K562 (cell line): ENCODE results near the gene PEX7. TPM values are rescaled to one million over a fixed set of nuclear protein-coding genes. Genes with fewer than 3 reads are reported as not detected.
A peak's percentile ranks its signal among the peaks of the same experiment; 100 is the strongest.

Experiments
- CBX3 ChIP-seq, 2 experiments: IDR thresholded peaks; 1 replicate in 1 of 2; 2 replicates in 1 of 2; pipeline ENCODE4 v1.6.1; 2012; ENCODE audit warnings: inconsistent platforms in 2 of 2, low read length in 2 of 2, borderline replicate concordance in 1 of 2, control low read depth in 1 of 2
- CCNT2 ChIP-seq: IDR thresholded peaks from 2 replicates; pipeline ENCODE4 v1.6.1; 2011; ENCODE audit warnings: borderline replicate concordance, low read depth, mild to moderate bottlenecking, moderate library complexity, mixed read lengths, low read length; ENCODE audit not compliant: insufficient read length; ENCODE audit errors: extremely low read depth
- CXXC5 ChIP-seq: fragments of 250-450 bp; sonication (Bioruptor Pico); IDR thresholded peaks from 2 replicates; pipeline ENCODE4 v1.8.0; 2022; ENCODE audit warnings: inconsistent platforms, mild to moderate bottlenecking, moderate library complexity
- EGR1 ChIP-seq: fragments of 450-650 bp; conservative IDR thresholded peaks from 2 replicates; pipeline ENCODE4 v1.6.1; 2017; ENCODE audit warnings: mild to moderate bottlenecking
- ESRRB ChIP-seq: fragments of 250-450 bp; sonication (Bioruptor Pico); IDR thresholded peaks from 2 replicates; pipeline ENCODE4 v1.5.0; 2020; ENCODE audit warnings: mild to moderate bottlenecking, moderate library complexity, borderline replicate concordance
- ETV5 ChIP-seq: sonication (generic); formaldehyde crosslinking; IDR thresholded peaks from 2 replicates; pipeline ENCODE4 v1.4.0; 2020; ENCODE audit warnings: low read depth, mild to moderate bottlenecking, missing genetic modification reagents
- MCM5 ChIP-seq: fragments of 450-650 bp; IDR thresholded peaks from 2 replicates; pipeline ENCODE4 v1.6.1; 2016; ENCODE audit warnings: low read depth
- PTTG1 ChIP-seq: fragments of 450-650 bp; IDR thresholded peaks from 2 replicates; pipeline ENCODE4 v1.6.1; 2016; ENCODE audit warnings: low read depth, mild to moderate bottlenecking, missing genetic modification characterization, missing compliant biosample characterization
- RBM34 ChIP-seq: fragments of 200-400 bp; formaldehyde crosslinking; IDR thresholded peaks from 2 replicates; pipeline ENCODE4 v1.6.1; 2018; ENCODE audit warnings: low read length, borderline replicate concordance; ENCODE audit not compliant: insufficient read depth
- RBM39 ChIP-seq: fragments of 200-400 bp; formaldehyde crosslinking; optimal IDR thresholded peaks from 2 replicates; pipeline ENCODE3; 2018; ENCODE audit warnings: low read depth, low read length
- SAFB ChIP-seq: fragments of 200-400 bp; formaldehyde crosslinking; IDR thresholded peaks from 2 replicates; pipeline ENCODE4 v1.6.1; 2017; ENCODE audit warnings: low read depth, low read length, borderline replicate concordance
- SLC30A9 ChIP-seq: fragments of 250-450 bp; sonication (Bioruptor Pico); IDR thresholded peaks from 2 replicates; pipeline ENCODE4 v1.8.0; 2022; ENCODE audit warnings: mild to moderate bottlenecking, moderate library complexity
- SMARCA4 ChIP-seq: fragments of 450-650 bp; IDR thresholded peaks from 2 replicates; pipeline ENCODE4 v1.6.1; 2016
- TCF3 ChIP-seq: sonication (generic); formaldehyde crosslinking; IDR thresholded peaks from 2 replicates; pipeline ENCODE4 v1.4.0; 2020; ENCODE audit warnings: mild to moderate bottlenecking, missing genetic modification reagents
- ZNF354B ChIP-seq: fragments of 250-450 bp; sonication (Bioruptor Pico); IDR thresholded peaks from 2 replicates; pipeline ENCODE4 v1.4.0; 2020
- ZNF583 ChIP-seq: fragments of 250-450 bp; sonication (Bioruptor Pico); IDR thresholded peaks from 2 replicates; pipeline ENCODE4 v1.4.0; 2020
- polyA plus RNA-seq, 8 experiments: library from polyadenylated mRNA; depleted of rRNA in 4 of 8; stranded (reverse) in 5 of 8; unstranded in 3 of 8; fragments of >200 nt; fragmentation: Nextera tagmentation in 2 of 8; fragmentation: Illumina TruSeq in 1 of 8; extraction: Ambion mirVana in 2 of 8; extraction: Trizol in 1 of 8; gene quantifications; 2 replicates each; pipeline versions ENCODE4 v1.2.1 to v1.2.3, GENCODE V29; 2011 to 2014; ENCODE audit warnings: inconsistent platforms in 1 of 8, missing spikeins in 1 of 8
- total RNA-seq, 7 experiments: library from RNA; depleted of rRNA in 6 of 7; stranded (reverse); fragments of >200 nt in 6 of 7; fragmentation: Illumina TruSeq in 2 of 7; extraction: Trizol in 2 of 7; gene quantifications; 2 replicates each; pipeline versions ENCODE4 v1.2.1 to v1.2.3, GENCODE V29; 2011 to 2021; ENCODE audit warnings: low replicate concordance in 1 of 7
- TF ChIP-seq, protein P1 (sequence below): sonication (generic); formaldehyde crosslinking; IDR thresholded peaks from 2 replicates; pipeline ENCODE4 v1.8.0; 2023; ENCODE audit warnings: mild to moderate bottlenecking, missing genetic modification reagents
- TF ChIP-seq, protein P2 (sequence below): fragments of 250-450 bp; sonication (Bioruptor Pico); IDR thresholded peaks from 2 replicates; pipeline ENCODE4 v1.5.0; 2021
- TF ChIP-seq, protein P3 (sequence below), 2 experiments: IDR thresholded peaks; 2 replicates each; pipeline ENCODE4 v1.6.1; 2012; ENCODE audit warnings: improper control_type of control experiment in 2 of 2, low read depth in 2 of 2, low read length in 2 of 2, borderline replicate concordance in 1 of 2
- TF ChIP-seq, protein P4 (sequence below): fragments of 200-800 bp; sonication (Bioruptor generic); IDR thresholded peaks from 2 replicates; pipeline ENCODE4 v1.6.1; 2017; ENCODE audit warnings: missing genetic modification characterization, missing compliant biosample characterization

PEX7 gene
- total and polyA plus RNA-seq, 9 of the 15 experiments (the other 6 are each of a cell fraction or from before 2014, with no cell fraction given): 1.6 to 12.9 (median 9.1) TPM

DNA sequence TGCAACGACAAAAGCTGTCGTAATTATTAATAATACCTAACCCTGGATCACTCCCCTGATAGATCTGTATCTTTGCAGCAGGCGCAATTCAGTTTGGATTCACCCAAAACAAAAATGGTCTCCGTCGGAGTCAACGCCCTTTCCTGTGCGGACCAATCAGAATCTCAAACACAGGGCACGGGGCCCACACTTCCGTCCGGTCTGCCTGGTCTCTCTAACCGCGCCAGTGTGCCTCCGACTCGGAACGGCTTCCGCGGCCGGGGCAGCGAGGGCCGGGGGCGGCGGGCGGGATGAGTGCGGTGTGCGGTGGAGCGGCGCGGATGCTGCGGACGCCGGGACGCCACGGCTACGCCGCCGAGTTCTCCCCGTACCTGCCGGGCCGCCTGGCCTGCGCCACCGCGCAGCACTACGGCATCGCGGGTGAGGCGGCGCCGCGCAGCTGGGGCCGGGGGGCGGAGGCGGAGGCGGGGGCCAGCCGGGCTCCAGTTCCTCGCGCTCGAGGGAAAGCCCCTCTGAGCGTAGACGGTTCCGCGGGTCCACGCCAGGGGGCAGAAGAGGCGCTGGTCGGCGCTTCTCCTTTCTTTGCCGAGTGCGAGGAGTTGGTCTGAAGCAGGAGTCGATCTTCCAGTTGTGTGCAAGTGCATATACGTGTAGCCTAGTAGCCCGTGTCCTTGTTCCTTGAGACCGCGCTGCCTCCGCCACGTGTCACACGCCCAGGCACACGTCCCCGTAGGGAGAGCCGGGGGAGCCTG, at the start of gene PEX7 (continued):
- TF ChIP-seq, protein P1, sequence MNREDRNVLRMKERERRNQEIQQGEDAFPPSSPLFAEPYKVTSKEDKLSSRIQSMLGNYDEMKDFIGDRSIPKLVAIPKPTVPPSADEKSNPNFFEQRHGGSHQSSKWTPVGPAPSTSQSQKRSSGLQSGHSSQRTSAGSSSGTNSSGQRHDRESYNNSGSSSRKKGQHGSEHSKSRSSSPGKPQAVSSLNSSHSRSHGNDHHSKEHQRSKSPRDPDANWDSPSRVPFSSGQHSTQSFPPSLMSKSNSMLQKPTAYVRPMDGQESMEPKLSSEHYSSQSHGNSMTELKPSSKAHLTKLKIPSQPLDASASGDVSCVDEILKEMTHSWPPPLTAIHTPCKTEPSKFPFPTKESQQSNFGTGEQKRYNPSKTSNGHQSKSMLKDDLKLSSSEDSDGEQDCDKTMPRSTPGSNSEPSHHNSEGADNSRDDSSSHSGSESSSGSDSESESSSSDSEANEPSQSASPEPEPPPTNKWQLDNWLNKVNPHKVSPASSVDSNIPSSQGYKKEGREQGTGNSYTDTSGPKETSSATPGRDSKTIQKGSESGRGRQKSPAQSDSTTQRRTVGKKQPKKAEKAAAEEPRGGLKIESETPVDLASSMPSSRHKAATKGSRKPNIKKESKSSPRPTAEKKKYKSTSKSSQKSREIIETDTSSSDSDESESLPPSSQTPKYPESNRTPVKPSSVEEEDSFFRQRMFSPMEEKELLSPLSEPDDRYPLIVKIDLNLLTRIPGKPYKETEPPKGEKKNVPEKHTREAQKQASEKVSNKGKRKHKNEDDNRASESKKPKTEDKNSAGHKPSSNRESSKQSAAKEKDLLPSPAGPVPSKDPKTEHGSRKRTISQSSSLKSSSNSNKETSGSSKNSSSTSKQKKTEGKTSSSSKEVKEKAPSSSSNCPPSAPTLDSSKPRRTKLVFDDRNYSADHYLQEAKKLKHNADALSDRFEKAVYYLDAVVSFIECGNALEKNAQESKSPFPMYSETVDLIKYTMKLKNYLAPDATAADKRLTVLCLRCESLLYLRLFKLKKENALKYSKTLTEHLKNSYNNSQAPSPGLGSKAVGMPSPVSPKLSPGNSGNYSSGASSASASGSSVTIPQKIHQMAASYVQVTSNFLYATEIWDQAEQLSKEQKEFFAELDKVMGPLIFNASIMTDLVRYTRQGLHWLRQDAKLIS (CRISPR knock-in tag): peak; percentile 4; the same call in 1 of the 2 replicates
- TF ChIP-seq RBM39 (no peak), TCF3 (CRISPR knock-in tag) (no peak), SAFB (no peak), RBM34 (no peak), ESRRB (CRISPR knock-in tag) (no peak), ZNF583 (no peak), ETV5 (CRISPR knock-in tag) (no peak), CXXC5 (peak; percentile 89), CBX3 (IDR thresholded peaks at IDR 0.05; ENCODE audit: borderline replicate concordance in 1 of 2, low read length in 2 of 2) (no peak), EGR1 (peak; percentile 26; the same call in 1 of the 2 replicates), SLC30A9 (CRISPR knock-in tag) (no peak), CCNT2 (no peak), PTTG1 (no peak), SMARCA4 (0 out of 2 replicates have a peak, but pooled peaks have one; percentile 9), ZNF354B (CRISPR knock-in tag) (no peak), MCM5 (no peak)
- TF ChIP-seq, protein P2, sequence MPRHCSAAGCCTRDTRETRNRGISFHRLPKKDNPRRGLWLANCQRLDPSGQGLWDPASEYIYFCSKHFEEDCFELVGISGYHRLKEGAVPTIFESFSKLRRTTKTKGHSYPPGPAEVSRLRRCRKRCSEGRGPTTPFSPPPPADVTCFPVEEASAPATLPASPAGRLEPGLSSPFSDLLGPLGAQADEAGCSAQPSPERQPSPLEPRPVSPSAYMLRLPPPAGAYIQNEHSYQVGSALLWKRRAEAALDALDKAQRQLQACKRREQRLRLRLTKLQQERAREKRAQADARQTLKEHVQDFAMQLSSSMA (CRISPR knock-in tag): no peak
- TF ChIP-seq, protein P3, sequence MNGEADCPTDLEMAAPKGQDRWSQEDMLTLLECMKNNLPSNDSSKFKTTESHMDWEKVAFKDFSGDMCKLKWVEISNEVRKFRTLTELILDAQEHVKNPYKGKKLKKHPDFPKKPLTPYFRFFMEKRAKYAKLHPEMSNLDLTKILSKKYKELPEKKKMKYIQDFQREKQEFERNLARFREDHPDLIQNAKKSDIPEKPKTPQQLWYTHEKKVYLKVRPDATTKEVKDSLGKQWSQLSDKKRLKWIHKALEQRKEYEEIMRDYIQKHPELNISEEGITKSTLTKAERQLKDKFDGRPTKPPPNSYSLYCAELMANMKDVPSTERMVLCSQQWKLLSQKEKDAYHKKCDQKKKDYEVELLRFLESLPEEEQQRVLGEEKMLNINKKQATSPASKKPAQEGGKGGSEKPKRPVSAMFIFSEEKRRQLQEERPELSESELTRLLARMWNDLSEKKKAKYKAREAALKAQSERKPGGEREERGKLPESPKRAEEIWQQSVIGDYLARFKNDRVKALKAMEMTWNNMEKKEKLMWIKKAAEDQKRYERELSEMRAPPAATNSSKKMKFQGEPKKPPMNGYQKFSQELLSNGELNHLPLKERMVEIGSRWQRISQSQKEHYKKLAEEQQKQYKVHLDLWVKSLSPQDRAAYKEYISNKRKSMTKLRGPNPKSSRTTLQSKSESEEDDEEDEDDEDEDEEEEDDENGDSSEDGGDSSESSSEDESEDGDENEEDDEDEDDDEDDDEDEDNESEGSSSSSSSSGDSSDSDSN (IDR thresholded peaks at IDR 0.05; ENCODE audit: borderline replicate concordance in 1 of 2, low read depth in 2 of 2, low read length in 2 of 2): no peak
- TF ChIP-seq, protein P4, sequence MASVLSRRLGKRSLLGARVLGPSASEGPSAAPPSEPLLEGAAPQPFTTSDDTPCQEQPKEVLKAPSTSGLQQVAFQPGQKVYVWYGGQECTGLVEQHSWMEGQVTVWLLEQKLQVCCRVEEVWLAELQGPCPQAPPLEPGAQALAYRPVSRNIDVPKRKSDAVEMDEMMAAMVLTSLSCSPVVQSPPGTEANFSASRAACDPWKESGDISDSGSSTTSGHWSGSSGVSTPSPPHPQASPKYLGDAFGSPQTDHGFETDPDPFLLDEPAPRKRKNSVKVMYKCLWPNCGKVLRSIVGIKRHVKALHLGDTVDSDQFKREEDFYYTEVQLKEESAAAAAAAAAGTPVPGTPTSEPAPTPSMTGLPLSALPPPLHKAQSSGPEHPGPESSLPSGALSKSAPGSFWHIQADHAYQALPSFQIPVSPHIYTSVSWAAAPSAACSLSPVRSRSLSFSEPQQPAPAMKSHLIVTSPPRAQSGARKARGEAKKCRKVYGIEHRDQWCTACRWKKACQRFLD (CRISPR knock-in tag): peak; percentile 50; the same call in 1 of the 2 replicates
